ENCODE results near the gene CHRFAM7A.
"Not testable (repeated sequence)": the region's sequence is repeated elsewhere in the genome, so short reads cannot be mapped to it uniquely, and the experiment has no call there.

DNA sequence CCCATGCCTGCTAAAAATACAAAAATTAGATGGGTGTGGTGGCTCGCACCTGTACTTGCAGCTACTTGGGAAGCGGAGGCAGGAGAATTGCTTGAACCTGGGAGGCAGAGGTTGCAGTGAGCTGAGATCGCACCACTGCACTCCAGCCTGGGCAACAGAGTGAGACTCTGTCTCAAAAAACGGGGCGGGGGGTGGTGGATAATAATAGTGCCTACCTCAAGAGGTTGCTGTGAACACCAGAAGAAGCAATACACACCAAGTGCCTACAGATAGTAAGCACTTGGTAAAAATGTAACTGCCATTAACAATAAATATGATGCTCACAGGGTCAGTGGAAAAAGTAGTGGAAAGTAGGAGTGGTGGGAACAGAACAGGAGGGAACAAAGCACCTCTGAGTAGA, 42.5 kb upstream of the CHRFAM7A start:
- TF ChIP-seq CTCF (conservative IDR thresholded peaks at IDR 0.05; ENCODE audit: low read depth, low read length); EZH2 (IDR thresholded peaks at IDR 0.05; ENCODE audit: low read length, unreplicated experiment): not testable (repeated sequence)
